ENCODE data around the gene JSRP1. TPM values are rescaled to one million over a fixed set of nuclear protein-coding genes. Genes with fewer than 3 reads are reported as not detected.
"Not testable (repeated sequence)": the region's sequence is repeated elsewhere in the genome, so short reads cannot be mapped to it uniquely, and the experiment has no call there.

Gene JSRP1
- total RNA-seq, 1 donor from 2014 or later, result 79.3 TPM

GRCh38 chr19:2282062-2282861 is 26.0 kb upstream of the JSRP1 start, which contains the start of gene PEAK3:
Gene PEAK3 (minus strand): TSS chr19:2282175. CDS start chr19:2280931, 1,244 bp downstream.
- no peaks in the 10 kb centered on the region for H3K9me3 ChIP-seq (ENCODE audit: control insufficient read depth in 3 of 3, low read length in 3 of 3)
- peaks cover 0 to 3% (median 0%) of the 10 kb centered on the region in 3 donors for H3K4me1 ChIP-seq (ENCODE audit: control insufficient read depth in 3 of 3, insufficient read depth in 3 of 3, low read length in 3 of 3)
- H3K9ac ChIP-seq (ENCODE audit: low read depth in 1 of 3, low read length in 3 of 3), result peak within 1 kb of the TSS in 1 of 3 donors; percentile 54
- peak within 1 kb of the TSS in 2 of 3 donors; percentile 14 to 45 for H3K4me3 ChIP-seq (ENCODE audit: low read length in 3 of 3)
- H3K36me3 ChIP-seq (ENCODE audit: control insufficient read depth in 3 of 3, insufficient read depth in 3 of 3, low read length in 3 of 3), result no peaks in the 10 kb centered on the region
- no peak within 1 kb of the TSS for H3K27ac ChIP-seq (ENCODE audit: low read depth, low read length)
- H3K27me3 ChIP-seq (ENCODE audit: control insufficient read depth in 3 of 3, insufficient read depth in 3 of 3, low read length in 3 of 3), result peaks cover under 1 to 15% (median 11%) of the 10 kb centered on the region in 3 donors

GRCh38 chr19:2281265-2282061 is 25.2 kb upstream of the JSRP1 start:
- peak overlapping the region in 2 of 3 donors; percentile 6 to 14 for H3K4me3 ChIP-seq (ENCODE audit: low read length in 3 of 3)
- not testable (repeated sequence) for H3K9me3 ChIP-seq (ENCODE audit: control insufficient read depth in 3 of 3, low read length in 3 of 3); H3K36me3 ChIP-seq (ENCODE audit: control insufficient read depth in 3 of 3, insufficient read depth in 3 of 3, low read length in 3 of 3); H3K4me1 ChIP-seq (ENCODE audit: control insufficient read depth in 3 of 3, insufficient read depth in 3 of 3, low read length in 3 of 3); H3K27ac ChIP-seq (ENCODE audit: low read depth, low read length)
- H3K9ac ChIP-seq (ENCODE audit: low read depth in 1 of 3, low read length in 3 of 3), result peak overlapping the region in 1 of 3 donors; percentile 54
- H3K27me3 ChIP-seq (ENCODE audit: control insufficient read depth in 3 of 3, insufficient read depth in 3 of 3, low read length in 3 of 3), result peaks cover 0 to 10% (median 6%) of the 10 kb centered on the region in 3 donors

GRCh38 chr19:2280633-2281264 is 24.5 kb upstream of the JSRP1 start:
- Histone ChIP-seq H3K4me1 (ENCODE audit: control insufficient read depth in 3 of 3, insufficient read depth in 3 of 3, low read length in 3 of 3) (peaks cover 5 to 9% (median 8%) of the 10 kb centered on the region in 3 donors), H3K9me3 (ENCODE audit: control insufficient read depth in 3 of 3, low read length in 3 of 3) (no peaks in the 10 kb centered on the region), H3K36me3 (ENCODE audit: control insufficient read depth in 3 of 3, insufficient read depth in 3 of 3, low read length in 3 of 3) (no peaks in the 10 kb centered on the region), H3K27me3 (ENCODE audit: control insufficient read depth in 3 of 3, insufficient read depth in 3 of 3, low read length in 3 of 3) (peaks cover 0 to 3% (median 0%) of the 10 kb centered on the region in 3 donors), H3K4me3 (ENCODE audit: low read length in 3 of 3) (no peak overlapping the region), H3K27ac (ENCODE audit: low read depth, low read length) (no peak overlapping the region), H3K9ac (ENCODE audit: low read depth in 1 of 3, low read length in 3 of 3) (no peak overlapping the region)

DNA sequence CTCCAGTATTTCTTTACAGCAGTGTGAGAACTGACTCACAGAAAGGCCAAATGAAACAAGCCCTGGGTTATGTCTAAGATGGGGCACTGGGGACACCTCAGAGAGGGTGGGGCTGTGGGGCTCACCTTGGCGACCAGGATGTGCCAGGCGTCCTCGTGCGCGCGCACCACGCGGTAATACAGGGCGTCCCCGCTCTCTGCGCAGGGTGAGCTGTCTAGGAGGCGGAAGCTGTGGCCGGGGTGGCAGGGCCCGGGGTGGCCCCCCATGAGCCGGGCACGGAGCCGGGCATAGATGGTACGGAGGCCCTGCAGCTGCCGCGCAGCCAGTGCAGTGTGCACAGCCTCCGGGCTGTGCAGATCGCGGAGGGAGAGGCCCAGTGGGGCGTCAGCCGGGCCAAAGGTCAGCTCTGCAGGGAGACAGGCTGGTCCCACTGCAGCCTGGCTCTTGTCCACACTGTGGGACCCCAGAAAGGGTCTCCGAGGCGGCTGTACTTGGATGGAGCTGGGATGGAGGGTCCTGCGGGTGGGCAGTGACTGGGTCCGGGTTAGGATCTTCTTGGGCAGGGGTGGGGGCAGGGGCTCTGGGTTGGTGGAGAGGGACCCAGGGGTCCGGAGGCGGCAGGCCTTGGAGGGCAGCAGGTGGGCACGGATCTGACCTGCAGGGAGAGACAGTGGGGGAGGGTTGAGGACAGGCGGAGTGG is 22.4 kb upstream of the JSRP1 start:
- Histone ChIP-seq H3K9me3 (ENCODE audit: control insufficient read depth in 3 of 3, low read length in 3 of 3) (no peaks in the 10 kb centered on the region), H3K36me3 (ENCODE audit: control insufficient read depth in 3 of 3, insufficient read depth in 3 of 3, low read length in 3 of 3) (peaks cover 0 to 4% (median 2%) of the 10 kb centered on the region in 3 donors), H3K4me3 (ENCODE audit: low read length in 3 of 3) (no peak overlapping the region), H3K9ac (ENCODE audit: low read depth in 1 of 3, low read length in 3 of 3) (no peak overlapping the region), H3K27me3 (ENCODE audit: control insufficient read depth in 3 of 3, insufficient read depth in 3 of 3, low read length in 3 of 3) (no peaks in the 10 kb centered on the region), H3K27ac (ENCODE audit: low read depth, low read length) (no peak overlapping the region), H3K4me1 (ENCODE audit: control insufficient read depth in 3 of 3, insufficient read depth in 3 of 3, low read length in 3 of 3) (peaks cover 18 to 27% (median 25%) of the 10 kb centered on the region in 3 donors)

- Histone ChIP-seq H3K9ac (ENCODE audit: low read depth in 1 of 3, low read length in 3 of 3) (no peak overlapping the region), H3K36me3 (ENCODE audit: control insufficient read depth in 3 of 3, insufficient read depth in 3 of 3, low read length in 3 of 3) (peaks cover 4 to 8% (median 6%) of the 10 kb centered on the region in 3 donors), H3K27me3 (ENCODE audit: control insufficient read depth in 3 of 3, insufficient read depth in 3 of 3, low read length in 3 of 3) (no peaks in the 10 kb centered on the region), H3K4me1 (ENCODE audit: control insufficient read depth in 3 of 3, insufficient read depth in 3 of 3, low read length in 3 of 3) (peaks cover 31 to 40% (median 38%) of the 10 kb centered on the region in 3 donors), H3K4me3 (ENCODE audit: low read length in 3 of 3) (no peak overlapping the region), H3K9me3 (ENCODE audit: control insufficient read depth in 3 of 3, low read length in 3 of 3) (no peaks in the 10 kb centered on the region), H3K27ac (ENCODE audit: low read depth, low read length) (no peak overlapping the region)
These were observed 20.9 kb upstream of the JSRP1 start for GRCh38 chr19:2277138-2277537.

- peaks cover 4 to 12% (median 10%) of the 10 kb centered on the region in 3 donors for H3K36me3 ChIP-seq (ENCODE audit: control insufficient read depth in 3 of 3, insufficient read depth in 3 of 3, low read length in 3 of 3)
- H3K4me3 ChIP-seq (ENCODE audit: low read length in 3 of 3), result no peak overlapping the region
- H3K27me3 ChIP-seq (ENCODE audit: control insufficient read depth in 3 of 3, insufficient read depth in 3 of 3, low read length in 3 of 3), result no peaks in the 10 kb centered on the region
- no peak overlapping the region for H3K27ac ChIP-seq (ENCODE audit: low read depth, low read length)
- peak overlapping the region in 1 of 3 donors; percentile 60 for H3K9ac ChIP-seq (ENCODE audit: low read depth in 1 of 3, low read length in 3 of 3)
- H3K9me3 ChIP-seq (ENCODE audit: control insufficient read depth in 3 of 3, low read length in 3 of 3), result no peaks in the 10 kb centered on the region
- H3K4me1 ChIP-seq (ENCODE audit: control insufficient read depth in 3 of 3, insufficient read depth in 3 of 3, low read length in 3 of 3), result peaks cover 33 to 46% (median 43%) of the 10 kb centered on the region in 3 donors
These were observed 20.3 kb upstream of the JSRP1 start for GRCh38 chr19:2276429-2276986.

DNA sequence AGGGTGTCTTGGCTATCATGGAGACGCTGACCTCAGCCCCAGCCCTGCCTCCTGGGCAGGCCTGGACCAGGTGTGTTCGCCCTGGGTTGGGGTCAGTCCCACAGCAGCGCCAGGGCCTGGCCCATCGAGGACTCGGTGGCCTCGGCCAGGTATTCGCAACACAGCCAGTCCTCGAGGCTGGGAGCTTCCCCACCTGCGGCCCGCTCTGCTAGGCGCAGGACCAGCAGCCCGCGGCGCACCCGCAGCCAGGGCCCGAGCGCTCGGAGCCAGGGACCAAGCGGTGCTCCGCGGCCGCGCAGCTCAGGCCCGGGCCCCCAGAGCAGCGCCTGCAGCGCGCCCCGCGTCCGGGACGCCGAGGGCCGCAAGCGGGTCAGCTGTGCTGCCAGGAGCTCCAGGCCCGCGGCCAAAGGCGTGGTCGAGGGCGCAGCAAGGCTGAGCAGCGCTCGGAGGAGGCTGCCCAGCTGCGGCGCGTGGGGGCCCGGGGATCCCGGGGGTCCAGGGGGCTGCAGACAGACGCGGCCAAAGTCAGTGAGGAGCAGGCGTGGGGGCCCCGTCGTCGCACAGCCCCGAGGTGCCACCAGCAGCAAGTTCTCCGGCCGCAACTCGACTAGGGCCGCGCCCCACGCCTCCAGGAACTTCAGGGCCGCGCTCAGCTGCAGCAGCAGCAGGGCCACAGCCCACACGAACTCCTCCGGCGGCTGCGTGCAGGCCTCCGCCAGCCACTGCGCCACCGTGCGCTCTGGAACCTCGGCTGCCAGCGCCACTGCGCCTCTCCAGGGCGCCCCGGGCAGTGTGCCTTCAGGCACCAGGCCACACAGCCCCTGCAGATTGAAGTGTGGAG is 19.6 kb upstream of the JSRP1 start:
- H3K27ac ChIP-seq (ENCODE audit: low read depth, low read length), result no peak overlapping the region
- H3K9ac ChIP-seq (ENCODE audit: low read depth in 1 of 3, low read length in 3 of 3), result peak overlapping the region in 1 of 3 donors; percentile 60
- no peaks in the 10 kb centered on the region for H3K27me3 ChIP-seq (ENCODE audit: control insufficient read depth in 3 of 3, insufficient read depth in 3 of 3, low read length in 3 of 3)
- H3K4me3 ChIP-seq (ENCODE audit: low read length in 3 of 3), result peak overlapping the region in 2 of 3 donors; percentile 26 to 35
- H3K4me1 ChIP-seq (ENCODE audit: control insufficient read depth in 3 of 3, insufficient read depth in 3 of 3, low read length in 3 of 3), result peaks cover 36 to 53% (median 49%) of the 10 kb centered on the region in 3 donors
- H3K36me3 ChIP-seq (ENCODE audit: control insufficient read depth in 3 of 3, insufficient read depth in 3 of 3, low read length in 3 of 3), result peaks cover 4 to 13% (median 13%) of the 10 kb centered on the region in 3 donors
- no peaks in the 10 kb centered on the region for H3K9me3 ChIP-seq (ENCODE audit: control insufficient read depth in 3 of 3, low read length in 3 of 3)

- H3K4me1 ChIP-seq (ENCODE audit: control insufficient read depth in 3 of 3, insufficient read depth in 3 of 3, low read length in 3 of 3), result peaks cover 36 to 54% (median 49%) of the 10 kb centered on the region in 3 donors
- H3K9ac ChIP-seq (ENCODE audit: low read depth in 1 of 3, low read length in 3 of 3), result peak overlapping the region in 1 of 3 donors; percentile 45
- no peak overlapping the region for H3K27ac ChIP-seq (ENCODE audit: low read depth, low read length)
- H3K36me3 ChIP-seq (ENCODE audit: control insufficient read depth in 3 of 3, insufficient read depth in 3 of 3, low read length in 3 of 3), result peaks cover 4 to 13% (median 13%) of the 10 kb centered on the region in 3 donors
- H3K9me3 ChIP-seq (ENCODE audit: control insufficient read depth in 3 of 3, low read length in 3 of 3), result no peaks in the 10 kb centered on the region
- peak overlapping the region in 2 of 3 donors; percentile 26 to 35 for H3K4me3 ChIP-seq (ENCODE audit: low read length in 3 of 3)
- H3K27me3 ChIP-seq (ENCODE audit: control insufficient read depth in 3 of 3, insufficient read depth in 3 of 3, low read length in 3 of 3), result no peaks in the 10 kb centered on the region
These were observed 18.8 kb upstream of the JSRP1 start for GRCh38 chr19:2274931-2275535.
